D341Med (cell line): ENCODE data around the gene FAM107B.

ENCODE experiments used
- DNase-seq: peaks from one replicate; pipeline ENCODE4 v3.0.0; 2012; ENCODE audit warnings: low spot score

FAM107B gene

DNA sequence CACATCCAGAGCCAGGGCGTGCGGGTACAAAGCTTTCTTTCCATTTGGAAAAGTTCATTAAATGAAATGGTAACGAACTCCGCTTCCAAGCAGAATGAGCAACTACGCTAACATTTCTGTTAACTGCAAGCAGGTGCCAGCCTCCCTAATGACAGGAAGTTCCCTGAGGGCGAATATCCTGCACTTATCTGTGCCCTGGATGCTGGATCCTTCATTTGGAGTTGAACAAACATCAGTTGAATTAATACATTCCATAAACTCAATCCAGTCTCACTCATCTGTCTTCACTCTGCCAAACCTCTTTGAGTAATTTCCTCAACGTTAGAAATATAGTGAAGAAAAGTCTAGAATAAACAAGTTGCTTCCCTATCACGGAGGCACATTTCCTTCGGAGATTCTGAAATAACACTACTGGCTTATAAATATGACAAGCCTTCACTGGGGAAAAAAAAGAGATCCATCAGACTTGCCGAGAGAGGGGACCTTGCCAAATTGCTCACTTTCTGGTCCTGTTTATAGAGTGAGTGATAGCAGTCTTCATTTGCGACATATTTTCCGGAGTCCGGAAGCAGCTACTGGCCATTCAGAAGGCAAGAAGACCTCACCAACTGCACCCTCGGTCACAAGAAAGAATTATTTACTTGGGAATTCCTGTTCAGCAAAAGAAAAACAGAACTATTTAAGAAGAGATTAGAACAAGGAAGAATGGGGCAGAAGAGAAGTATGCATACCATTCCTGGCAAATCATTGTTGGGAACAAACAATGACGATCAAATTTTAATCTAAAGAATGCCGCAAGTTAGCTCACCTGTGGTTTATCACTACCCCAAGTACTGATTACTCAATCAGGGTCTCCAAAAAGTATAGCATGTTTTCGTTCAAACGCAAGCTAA, 196.4 kb downstream of the FAM107B start:
- DNase-seq: no peak

DNA sequence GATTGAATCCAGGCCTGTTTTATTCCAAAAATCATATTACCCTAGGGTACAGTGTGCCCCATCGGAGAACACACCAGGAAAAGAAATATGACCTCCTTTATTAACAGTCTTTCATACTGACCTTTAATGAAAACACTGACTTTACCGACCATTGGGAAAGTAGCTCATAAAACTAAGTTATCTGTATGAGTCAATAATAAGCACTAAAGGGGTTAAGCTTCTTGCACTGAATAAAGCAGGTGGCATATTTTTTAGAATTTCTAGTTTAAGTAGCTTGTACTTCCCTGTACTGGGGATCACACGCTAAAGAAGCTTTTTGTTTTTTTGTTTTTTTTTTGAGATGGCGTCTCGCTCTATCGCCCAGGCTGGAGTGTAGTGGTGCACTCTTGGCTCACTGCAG, 199.8 kb downstream of the FAM107B start:
- no peak for DNase-seq

DNA sequence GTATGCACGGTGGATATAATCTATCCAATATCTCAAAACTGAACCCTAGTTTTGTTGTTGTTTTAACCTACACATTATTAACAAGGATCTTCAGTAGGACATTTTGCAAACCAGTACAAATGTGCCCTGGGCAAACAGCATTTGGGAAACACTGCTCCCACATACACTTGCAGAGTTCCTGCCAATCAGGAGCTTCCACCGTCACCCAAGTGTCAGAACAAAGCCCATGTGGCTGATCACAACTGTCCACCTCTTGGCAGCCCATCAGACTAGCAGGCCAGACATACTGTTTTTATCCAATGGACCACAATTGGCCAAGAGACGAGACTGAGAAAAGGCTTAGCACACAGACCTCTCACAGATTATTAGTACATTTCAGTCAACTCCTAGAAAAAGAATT, 200.4 kb downstream of the FAM107B start:
- DNase-seq: no peak

DNA sequence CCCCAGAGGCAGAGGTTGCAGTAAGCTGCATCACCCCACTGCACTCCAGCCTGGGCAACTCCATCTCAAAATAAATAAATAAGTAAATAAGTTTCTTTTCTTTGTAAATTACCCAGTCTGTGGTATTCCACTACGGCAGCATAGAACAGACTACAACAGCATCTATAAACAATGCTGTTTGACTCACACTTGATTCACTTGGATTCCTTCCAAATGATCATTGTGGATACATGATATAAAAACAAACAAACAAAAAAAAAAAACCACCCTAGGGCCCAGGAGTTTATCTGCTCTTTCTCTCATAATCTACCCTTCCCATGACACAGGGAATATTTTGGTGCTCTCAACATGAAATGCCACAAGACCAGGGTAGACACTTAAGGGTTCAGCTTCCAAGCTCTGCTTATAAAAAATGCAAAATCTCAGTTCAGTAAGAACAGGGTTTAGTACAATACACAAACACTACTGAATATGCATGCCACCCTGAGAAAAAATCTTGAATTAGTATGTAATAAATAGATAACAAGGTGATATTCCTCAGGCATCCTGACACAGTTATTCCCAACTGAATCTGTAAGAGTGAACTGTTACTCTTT, 200.9 kb downstream of the FAM107B start:
- no peak for DNase-seq

DNA sequence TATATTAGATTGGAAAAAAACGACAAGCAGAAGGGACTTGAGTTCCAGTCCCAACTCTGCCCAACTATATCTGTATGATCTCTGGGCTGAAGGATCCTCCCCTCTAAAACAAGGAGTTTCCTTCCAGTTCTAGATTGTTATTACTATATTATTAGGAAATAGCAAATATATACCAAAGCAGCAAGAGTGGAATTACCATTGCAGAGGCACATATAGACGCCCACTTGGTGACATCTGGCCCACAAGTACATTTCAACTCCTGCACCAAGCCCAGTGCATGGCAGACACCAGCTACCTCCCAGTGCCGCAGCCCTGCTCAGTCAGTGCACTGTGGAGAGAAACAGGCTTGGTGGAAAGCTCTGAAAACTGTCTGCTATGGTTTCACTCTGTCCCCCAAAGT, 201.9 kb downstream of the FAM107B start:
- no peak for DNase-seq

DNA sequence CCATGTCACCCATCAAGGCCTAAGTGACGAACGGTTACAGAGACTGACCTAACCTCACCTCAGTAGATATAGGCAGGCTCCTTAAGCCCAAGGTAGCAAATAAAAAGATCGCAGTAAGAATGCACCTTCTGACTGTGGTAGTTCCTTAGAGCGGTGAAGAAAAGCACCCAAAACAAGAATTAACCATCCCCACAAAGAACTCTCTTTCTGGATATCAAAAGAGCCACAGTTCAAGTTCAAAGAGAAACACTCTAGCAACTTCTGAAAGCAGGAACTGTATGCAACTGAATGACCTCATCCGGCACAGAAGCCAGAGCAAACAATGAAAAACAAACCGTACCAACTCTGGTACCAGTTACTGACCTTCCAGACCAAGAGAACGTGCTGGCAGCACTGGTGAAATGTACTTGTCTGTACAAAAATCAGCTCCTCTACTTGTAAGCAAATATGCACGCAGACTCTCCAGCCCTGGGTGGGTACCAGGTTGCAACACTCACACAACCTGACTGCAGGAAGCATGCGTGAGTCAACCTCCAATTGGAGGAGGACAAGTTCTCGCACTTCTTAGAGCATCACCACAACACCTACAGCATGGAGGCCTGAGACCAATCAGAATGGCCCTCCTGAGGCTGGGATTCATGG, 202.7 kb downstream of the FAM107B start:
- DNase-seq: no peak

DNA sequence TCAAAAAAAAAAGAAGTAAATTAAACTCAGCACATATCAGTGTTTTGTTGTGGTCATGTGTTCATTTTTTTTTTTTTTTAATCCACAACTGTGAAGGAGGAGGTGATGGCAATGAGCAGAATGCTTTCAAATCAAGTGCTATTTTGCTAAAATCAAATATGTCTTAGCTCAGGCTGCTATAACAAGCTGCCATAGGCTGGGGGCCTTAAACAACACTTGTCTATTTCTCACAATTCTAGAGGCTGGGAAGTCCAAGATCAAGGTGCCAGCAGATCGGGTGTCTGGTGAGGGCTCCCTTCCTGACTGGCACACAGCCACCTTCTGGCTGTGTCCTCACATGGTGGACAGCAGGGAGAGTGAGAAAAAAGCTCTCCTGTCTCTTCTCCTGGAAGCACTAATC, 203.9 kb downstream of the FAM107B start:
- no peak for DNase-seq

DNA sequence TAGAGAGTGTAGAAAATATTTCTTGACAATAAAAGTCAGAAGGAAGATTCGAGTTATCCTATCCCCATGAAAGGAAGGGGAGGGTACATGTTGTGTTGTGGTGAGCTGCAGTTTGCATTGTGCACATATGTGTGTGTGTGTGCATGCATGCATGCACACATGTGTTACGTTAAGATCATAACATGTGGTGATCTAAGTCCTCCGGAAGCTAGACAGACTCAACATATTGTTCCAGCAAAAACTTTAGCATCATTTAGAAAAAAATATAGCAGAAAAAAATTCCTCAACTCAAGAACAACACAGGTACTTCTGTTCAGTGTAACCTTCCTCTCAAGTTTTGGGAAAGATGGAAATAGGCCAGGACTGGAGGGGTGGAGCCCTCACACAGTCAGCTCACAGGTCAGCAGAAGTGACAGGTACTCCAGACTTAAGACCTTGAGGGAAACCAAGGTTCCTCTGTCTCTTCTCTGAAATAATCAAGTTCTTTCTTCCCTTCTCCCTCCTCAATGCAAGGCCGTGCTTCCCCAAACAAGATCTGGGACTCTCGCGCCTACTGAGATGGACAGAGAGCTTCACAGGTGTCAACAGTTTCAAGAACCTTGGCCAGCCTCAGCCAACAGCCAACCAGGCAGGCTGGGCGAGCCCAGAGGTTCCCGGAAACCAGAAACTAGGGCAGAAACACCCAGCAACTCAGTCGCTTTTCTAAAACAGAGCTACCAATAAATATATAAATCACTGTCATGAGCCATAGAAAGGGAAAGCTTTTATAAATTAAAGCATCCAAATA, 205.2 kb downstream of the FAM107B start:
- DNase-seq: no peak

DNA sequence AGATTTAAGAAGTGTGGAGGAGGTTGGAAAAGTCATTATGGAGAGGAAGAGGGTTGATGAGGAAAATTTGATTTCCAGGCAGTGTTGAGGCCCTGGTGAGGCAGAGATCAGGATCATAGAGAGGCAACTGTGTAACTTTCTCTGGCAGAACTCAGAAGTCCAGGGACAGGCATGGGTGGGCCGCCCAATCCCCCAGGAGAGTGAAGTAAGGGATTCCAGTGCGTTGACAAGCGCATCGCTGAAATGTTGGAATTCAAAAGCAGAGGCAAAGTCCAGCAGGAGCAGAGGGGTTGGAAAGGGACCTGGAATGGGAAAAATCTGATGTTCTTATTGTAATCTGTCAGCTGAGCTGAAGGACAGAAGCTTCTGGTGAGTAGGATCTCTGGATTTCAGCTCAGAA, 207.3 kb downstream of the FAM107B start:
- no peak for DNase-seq

DNA sequence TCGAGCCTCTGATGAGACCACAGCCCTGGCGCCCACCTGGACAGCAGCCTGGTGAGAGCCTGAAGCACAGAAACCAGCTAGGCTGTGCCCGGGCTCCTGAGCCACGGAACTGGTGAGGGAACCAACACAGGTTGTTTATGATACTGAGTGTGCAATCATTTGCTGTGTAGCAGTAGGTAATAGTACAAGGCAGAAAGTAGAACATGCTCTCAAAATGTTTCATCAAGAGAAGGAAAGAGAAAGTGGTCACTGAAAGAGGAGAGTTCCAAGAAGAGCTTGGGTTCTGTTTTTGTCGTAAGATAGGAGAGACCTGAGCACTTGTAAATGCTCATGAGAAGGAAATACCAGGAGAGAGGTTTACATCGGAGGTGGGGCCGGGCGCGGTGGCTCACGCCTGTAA, 208.2 kb downstream of the FAM107B start:
- DNase-seq: no peak

DNA sequence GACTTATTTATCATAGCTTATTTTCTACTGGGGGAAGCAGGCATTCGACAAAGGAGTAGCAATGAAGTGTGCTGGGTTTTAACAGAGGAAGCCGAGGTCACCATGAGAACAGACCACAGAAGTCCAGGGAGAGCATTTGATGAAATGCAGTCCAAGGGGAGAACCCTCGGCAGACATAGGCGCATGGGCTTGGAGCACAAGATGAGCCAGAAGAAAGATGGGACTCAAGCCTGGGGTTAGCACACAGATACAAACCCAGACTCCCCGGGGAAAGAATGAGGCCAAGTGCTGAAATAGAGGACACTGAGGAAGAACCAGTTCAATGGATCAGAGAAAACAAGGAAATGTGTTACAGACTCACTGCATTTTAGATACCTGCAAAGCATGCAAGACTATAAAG, 209.5 kb downstream of the FAM107B start:
- no peak for DNase-seq

DNA sequence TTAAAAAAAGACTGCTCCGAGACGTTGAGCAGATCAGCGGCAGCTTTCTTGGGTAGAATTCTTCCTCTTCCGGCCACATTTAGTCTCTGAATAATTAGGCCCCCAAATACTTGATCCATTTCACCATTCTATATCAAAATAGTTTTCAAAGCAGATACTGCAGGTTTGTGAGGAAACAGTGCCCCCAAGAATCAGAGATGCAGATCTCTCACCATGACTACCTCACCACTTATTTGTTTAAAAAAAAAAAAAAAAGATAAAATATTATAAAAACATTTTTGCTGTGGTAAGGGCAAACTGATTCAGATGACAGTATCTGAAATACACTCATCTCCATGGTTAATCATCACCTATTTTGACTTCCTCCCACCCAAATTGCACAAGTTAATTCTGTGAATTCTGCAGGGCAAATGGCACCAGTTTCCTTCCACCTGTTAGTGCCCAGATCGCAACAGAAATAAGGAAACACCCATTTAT, 210.4 kb downstream of the FAM107B start:
- DNase-seq: no peak

DNA sequence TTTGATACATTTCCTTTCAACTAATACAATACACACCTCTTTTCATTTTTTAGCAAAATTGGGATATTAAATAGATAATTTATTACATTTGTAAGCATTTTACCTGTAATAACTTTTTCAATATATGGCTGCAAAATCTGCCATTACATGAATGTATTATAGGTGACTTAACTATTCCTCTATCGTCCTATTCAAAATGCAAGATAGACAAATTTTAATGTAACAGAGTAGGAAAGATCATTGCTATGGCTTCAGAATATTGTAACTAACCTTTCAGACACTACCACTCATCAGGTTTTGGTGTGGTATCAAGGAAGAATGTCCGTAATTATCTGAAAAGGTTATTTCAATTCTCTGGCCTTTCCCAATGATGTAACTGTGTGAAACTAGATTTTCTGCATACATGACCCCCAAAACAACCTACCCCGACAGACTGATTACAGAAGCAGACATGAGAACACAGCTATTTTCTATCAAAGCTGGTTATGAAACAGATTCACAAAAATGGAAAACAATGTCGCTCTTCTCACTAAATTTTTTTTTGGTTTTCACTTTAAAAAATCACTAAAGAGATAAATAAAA, 211.2 kb downstream of the FAM107B start:
- no peak for DNase-seq

DNA sequence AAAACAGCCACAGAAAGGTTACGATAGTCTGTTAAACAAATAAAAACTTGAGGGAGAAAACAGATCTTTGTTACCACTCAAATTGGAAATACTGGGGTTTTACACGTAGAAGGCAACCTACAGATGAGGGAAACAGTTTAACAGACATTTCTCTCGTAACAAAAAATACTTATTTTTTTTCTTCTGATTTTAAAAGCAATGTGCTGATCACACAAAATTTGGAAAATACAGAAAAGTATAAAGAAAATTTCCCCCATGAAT, 211.7 kb downstream of the FAM107B start:
- DNase-seq: no peak

DNA sequence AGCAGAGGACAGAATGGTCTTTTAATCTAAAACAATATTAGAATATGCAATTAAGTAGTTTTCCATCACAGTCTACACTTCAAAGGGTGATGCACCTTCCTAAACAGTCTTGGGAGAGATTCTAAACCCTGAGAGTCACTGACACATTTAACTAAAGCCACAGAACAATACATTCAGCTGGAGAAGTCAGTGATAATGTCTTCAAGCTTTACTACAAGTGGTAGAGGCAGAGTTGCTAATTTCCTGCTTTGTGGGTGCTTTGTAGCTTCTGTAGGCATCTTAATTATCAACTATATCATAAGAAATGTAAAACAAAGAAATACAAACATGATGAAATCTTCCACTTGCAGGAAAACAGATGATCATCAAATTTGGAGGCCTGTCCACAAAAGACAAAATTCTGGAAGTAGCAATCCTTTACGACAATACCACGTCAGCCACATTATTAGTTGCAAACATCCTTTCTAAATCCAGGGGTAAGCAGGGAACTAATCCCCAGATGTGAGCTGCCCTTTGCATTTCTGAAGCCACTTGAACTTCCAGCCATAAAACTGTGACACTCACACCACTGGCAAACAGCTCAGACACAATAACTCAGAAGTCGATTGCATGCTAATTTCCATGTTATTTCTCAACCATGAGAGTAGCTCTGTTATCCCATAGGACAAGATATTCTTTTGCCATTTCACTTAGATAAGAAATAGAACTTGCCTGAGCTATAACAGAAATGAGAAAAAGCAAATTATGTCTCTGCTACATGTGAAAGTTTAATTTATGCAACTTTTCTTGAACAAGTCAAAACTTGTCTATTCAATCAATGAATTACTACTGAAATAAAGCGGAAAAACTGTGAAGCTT, 212.2 kb downstream of the FAM107B start:
- no peak for DNase-seq

DNA sequence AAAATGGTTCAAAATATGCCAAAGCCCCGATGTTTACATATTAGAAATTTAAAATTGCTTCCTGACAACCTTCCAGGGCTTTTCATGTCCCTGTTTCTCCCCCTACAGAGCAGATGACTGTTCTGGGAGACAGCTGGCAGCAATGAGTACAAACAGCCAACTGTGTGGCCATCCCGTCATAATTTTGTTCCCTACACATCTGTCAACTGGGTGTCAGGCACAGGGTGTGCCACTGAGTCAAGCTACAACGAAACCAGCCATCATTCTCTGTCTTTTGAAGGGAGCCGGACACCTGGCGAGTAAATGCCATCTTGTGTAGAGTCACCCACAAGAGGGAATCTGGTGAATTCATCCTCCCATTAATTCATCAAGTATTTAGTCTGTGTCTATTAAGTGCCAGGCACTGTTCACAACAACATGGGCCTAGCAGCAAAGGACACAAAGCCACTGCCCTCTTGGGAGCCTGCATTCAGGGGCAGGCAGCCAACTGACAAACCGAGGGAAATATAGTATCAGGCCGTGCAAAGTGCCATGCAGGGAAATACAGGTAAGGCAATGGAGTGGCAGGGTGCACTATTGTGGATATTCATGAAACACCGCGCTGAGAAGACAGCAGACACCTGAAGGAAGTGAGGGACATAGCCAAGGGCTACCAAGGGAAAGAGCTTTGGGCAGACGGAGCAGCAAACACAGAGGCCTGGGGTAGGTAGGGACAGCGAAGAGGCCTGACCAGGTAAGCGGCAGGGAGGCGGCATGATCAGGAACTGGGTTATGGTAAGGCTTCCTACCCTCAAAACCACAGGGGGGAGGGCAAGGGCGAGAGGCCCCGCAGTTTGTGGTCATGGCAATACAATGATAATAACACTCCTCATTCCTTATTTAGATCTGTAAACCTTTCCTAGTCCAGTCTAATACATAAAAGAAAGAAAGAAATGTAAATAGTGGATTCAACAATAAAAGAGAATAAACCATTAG, 213.6 kb downstream of the FAM107B start:
- no peak for DNase-seq

DNA sequence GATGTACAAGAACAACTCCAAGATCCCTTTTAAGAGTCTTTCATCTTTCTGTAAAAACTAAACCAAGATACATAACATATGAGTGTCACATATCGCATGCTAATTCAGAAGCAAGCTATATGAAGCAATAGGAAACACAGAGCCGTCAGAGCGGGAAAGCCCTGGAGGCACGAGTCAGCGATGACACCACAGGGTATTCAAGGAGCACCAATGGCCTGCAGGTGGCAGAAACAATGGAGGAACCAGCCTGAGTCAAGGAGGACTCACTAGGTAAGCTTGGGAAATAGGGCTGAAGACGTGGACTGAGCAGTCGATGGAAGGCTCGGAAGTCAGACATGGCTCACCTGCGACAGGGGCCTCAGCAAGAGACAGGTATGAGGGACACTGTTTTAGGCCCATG, 214.4 kb downstream of the FAM107B start:
- no peak for DNase-seq

DNA sequence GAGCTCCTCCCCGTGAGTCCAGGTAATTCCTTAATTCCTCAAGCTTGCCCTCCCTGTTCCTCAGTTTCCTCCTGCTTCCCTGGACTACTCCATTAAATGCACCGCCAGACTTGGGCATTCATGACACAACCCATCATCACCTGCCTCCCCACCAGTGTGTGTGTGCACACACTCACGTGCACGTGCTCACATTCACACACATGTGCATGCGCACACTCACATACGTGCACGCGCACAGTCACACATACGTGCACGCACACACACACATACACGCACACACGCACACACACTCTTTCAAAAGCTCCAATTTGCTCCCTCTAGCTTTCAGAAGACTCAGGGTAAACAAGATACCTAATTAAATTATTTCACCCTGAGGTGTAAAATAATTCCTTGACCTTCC, 216.7 kb downstream of the FAM107B start:
- DNase-seq: no peak

DNA sequence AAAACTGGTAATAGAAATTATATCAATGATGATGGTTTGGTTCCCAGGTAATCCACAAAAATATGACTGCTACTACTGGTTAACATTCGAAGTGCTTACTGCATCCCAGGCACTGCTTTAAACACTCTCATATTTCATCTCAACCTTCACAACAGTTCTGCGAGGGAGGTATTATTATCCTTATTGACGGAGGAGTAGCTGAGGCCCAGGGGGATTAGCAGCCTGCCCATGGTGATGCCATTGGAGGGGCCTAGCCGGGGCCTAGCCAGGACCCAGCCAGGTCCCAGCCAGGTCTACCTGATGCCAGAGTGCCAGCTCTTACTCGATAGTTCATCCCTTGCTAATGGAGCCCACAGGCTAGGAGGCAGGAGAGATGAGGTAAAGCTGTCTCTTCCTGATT, 217.1 kb downstream of the FAM107B start:
- DNase-seq: no peak

DNA sequence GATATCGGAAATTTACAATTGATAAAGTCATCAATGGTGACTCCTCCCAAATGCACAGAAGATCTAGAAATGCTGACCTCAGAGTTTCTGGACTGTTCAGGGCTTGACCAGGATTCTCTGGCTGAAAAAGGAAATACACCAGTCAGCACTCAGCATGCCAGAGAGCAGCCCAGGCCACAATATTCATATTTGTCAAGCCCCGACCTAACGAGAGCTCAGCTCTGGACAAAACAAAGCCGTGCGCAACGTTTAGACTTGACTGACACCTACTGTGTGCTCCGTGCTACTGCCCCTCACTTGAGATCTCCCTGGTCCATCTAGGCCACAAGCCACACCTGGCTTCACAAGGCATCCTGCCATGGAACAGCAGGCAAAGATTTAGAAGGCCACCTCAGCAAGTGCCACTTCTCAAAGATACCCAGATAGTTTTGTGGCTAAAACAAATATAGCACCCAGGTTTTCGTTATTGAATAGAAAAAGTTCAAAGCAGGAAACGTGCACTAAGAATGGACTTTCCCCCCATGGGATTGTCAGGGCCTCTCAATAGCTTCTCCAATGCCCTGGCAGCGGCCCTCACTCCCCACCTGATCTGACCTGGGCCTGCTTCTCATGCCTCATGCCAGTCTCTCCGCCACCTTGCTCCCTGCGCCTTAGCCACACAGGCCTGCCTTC, 218.3 kb downstream of the FAM107B start:
- DNase-seq: no peak
